GM23338 (cell line): ENCODE data around the gene PNLIP.

Source experiments
- CTCF ChIP-seq, 2 experiments: fragments of 200-600 bp in 1 of 2; sonication (generic) in 1 of 2; conservative IDR thresholded peaks; 2 replicates each; pipeline versions ENCODE4 v1.5.1 to v1.6.1; 2016 to 2017; ENCODE audit warnings: antibody characterized with exemption in 2 of 2, low read depth in 2 of 2, mild to moderate bottlenecking in 2 of 2, moderate library complexity in 1 of 2
- POLR2AphosphoS5 ChIP-seq: IDR thresholded peaks from 2 replicates; pipeline ENCODE4 v1.6.1; 2016; ENCODE audit warnings: antibody characterized with exemption, low read depth
- REST ChIP-seq: IDR thresholded peaks from one replicate; pipeline ENCODE4 v1.6.1; 2018; ENCODE audit warnings: antibody characterized with exemption; ENCODE audit not compliant: unreplicated experiment

GRCh38 chr10:116542007-116542677 lies 3.6 kb upstream of the PNLIP start:
- no peak for TF ChIP-seq CTCF (conservative IDR thresholded peaks at IDR 0.05; ENCODE audit: low read depth in 2 of 2)
- TF ChIP-seq POLR2AphosphoS5 = no peak
- TF ChIP-seq REST = no peak
